HG03442 (cell line): ENCODE measurements around the gene FLII.
"Not testable (repeated sequence)": the region's sequence is repeated elsewhere in the genome, so short reads cannot be mapped to it uniquely, and the experiment has no call there.

Experiments
- ATAC-seq: cut with Tn5 transposase; IDR thresholded peaks from one replicate; pipeline ENCODE4 v1.9.1; 2021; ENCODE audit warnings: mild to moderate bottlenecking, moderate library complexity; ENCODE audit not compliant: unreplicated experiment

The FLII gene

DNA sequence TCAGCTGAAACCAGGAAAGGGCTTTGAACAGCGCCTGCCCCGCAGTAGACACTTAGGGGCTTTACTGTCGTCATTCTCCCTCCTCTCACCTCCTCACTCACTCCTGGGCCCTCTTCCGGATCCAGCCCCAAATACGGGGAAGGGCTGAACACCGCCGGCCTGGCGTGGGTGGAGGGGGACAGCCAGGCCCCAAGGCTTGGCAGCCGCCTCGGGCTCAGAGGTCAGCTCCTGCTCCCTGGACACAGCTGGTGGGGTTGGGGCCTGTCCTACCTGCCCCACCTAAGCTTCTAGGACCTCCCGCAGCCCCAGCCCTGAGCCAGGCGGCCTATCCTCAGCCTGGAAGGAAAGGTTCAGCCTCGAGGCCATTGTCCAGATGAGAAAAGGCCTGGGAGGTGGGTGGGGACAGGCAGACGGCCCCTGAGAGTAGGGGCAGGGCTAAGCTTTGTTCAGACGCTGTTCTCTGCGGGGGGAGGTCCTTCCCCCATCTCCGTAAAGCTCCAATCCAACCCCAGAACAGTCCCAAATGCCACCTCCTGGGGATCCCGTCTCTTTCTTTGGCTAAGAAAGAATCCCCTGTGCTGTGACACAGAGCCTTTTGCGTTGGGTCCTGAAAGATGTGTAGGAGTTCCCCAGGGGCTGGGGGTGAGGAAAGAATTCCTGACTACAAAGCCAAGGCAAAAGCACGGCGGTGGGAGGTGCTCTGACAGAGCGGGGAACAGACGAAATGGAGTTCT, 34.0 kb downstream of the FLII start:
- ATAC-seq = no peak

DNA sequence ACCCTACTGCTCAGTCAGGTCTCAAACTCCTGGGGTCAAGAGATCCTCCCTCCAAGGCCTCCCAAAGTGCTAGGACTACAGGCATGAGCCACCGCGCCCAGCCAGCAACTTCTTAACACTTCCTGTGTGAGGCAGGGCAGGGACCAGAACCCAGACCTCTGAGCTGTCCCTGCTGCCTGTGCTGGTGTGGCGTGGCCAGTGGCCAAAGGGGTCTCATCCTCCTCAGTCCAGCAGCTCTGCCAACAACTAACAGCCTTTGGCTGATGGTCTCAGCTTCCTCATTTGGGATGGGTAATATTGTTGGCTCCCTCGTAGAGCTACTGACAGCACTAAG, 34.5 kb downstream of the FLII start:
- ATAC-seq = no peak

DNA sequence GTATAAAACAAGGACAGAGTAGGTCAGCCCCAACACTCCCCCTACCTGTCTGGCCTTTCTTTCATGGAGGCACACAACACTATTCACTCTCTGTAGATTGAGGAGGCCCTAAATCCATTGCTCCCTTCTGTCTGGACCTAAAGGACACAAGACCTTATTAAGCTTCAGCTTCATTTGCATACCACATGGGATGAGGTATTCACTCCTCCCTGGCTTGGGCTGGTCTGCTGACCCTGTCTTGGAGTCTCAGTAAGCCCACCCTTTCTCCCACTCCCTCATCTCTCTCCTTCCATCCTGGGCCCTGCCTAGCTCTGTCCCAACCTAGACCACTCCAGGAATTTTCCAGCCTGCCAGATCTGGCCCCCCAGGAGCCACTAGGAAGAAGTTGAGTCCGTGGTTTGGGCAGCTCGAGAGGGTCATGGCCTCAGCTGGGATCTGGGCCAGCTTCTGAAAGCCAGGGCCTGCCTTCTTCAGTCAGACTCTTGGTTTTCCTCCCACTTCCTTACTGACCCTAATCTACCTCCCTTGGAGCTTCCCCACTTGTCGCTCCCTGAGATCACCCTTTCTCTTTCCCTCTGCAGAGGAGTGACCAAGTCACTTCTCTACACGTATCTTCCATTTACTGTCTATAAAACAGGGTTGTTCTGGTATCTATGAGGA, 39.7 kb downstream of the FLII start:
- ATAC-seq = no peak

DNA sequence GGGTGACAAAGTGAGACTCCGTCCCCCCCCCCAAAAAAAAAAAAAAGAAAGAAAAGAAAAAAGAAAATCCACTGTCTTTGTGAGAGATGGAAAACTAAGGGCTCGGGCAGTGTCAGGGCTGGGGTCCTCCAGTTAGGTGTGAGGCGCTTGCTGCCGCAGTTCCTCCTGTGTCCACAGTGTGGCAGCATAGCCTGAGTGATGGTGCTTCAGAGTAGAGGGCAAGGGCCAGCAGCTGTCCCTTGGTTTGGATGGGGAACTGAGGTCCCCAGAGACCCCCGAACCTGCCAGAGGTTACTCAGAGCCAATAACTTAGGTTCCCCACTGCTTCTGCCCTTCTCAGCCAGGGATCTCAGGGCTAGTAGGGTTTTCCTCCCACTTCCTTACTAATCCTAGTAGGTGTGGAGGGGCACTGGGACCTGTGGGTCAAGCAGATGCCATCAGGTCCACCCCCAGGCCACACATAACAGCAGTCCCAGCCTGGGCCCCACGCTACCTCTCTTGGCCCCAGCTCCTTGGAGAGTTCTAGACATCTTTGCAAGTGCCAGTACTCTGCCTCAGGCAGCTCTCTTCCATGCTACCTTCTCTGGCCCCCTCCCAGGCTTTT, 41.0 kb downstream of the FLII start:
- no peak for ATAC-seq

DNA sequence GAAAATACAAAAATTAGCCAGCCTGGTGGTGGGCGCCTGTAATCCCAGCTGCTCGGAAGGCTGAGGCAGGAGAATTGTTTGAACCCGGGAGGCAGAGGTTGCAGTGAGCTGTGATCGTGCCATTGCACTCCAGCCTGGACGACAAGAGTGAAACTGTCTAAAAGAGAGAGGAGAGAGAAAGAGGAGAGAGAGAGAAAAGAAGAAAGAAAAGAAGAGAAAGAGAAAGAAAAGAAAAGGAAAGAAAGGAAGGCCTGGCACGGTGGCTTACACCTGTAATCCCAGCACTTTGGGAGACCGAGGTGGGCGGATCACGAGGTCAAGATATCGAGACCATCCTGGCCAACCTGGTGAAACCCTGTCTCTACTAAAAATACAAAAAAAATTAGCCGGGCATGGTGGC, 41.6 kb downstream of the FLII start:
- ATAC-seq = not testable (repeated sequence)

DNA sequence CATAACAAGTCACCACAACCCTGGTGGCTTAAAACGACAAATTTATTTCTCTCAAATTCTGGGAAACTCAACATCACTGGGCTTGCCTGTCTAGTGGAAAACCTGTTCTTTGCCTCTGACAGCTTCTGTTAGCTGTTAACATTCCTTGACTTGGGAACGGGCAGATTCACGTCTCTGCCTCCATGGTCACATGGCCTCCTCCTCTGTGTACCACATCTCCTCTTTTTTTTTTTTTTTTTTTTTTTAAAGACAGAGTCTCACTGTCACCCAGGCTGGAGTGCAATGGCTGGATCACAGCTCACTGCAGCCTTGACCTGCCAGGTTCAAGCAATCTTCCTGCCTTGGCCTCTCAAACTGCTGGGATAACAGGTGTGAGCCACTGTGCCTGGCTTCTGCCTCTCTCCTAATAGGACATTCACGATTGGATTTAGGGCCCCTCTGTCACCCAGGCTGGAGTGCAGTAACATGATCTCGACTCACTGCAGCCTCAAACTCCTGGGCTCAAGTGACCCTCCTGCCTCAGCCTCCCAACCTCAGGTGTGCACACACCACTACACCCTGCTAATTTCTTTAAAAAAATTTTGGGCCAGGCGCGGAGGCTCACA, 44.8 kb downstream of the FLII start:
- ATAC-seq = no peak

DNA sequence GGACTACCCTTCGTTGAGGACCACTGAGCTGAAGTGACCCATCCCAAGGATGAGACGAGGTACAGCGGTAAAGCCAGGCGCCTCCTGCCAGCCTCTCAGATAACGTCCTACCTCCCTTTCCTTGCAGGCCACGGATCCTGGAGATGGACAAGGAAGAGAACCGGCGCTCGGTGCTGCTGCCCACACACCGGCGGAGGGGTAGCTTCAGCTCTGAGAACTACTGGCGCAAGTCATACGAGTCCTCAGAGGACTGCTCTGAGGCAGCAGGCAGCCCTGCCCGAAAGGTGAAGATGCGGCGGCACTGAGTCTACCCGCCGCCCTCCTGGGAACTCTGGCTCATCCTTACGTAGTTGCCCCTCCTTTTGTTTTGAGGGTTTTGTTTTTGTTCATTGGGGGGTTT, 50.4 kb downstream of the FLII start:
- no peak for ATAC-seq

DNA sequence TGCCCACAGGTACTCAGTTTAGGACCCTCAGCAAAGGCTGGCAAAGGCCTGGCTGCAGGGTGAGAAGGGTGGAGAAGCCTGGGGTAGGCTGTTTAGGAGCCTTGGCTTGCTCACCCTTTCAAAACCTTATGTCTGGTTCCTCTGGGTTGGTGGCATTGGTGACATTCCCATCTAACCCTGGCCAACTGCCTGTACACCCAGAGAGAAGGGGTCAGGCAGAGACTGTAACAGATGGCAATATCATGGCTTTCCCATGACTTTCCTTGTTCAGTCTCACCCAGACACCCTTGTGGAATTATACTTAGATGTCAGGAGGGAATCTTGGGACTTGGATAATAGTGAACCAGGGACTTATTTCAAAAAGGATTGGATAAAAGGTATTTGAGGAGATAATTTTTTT, 51.6 kb downstream of the FLII start:
- no peak for ATAC-seq

DNA sequence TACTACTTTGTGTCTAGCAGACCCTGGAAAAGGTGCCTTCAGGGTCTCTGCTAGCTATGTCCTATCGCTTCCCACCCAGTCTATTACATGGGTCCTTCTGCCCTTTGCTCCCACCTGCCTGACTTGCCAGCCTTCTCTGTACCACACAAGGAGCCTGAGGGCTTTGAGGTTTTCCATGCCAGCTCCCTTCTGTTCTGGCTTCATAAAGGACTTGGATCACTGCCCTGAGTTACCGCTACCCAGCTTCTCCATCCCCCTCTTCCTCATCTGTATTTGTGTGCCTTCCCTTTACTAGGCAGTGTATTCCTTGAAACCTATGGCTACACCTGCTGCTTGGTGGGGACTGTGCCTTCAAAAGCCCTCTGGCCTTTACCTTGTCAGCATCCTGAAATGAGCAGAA, 52.7 kb downstream of the FLII start:
- ATAC-seq = no peak

DNA sequence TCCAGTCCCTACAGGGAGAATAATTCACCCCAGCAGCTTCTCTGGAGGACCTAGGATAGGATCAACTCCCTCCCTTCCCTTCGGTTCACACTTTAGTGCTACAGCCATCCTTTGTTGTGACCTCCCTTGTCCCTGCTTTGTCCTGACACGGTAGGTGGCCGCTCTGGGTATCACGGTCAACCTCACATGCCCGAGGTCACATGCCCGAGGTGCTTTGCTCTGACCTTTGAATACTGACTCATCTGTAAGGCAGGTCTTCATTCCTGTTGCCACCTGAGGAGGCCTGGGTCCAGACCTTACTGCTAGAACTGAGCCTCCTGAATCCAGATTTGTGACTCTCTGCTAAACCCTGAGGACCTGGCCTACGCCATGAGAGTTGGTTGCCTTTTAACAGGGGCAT, 55.2 kb downstream of the FLII start:
- ATAC-seq = no peak

DNA sequence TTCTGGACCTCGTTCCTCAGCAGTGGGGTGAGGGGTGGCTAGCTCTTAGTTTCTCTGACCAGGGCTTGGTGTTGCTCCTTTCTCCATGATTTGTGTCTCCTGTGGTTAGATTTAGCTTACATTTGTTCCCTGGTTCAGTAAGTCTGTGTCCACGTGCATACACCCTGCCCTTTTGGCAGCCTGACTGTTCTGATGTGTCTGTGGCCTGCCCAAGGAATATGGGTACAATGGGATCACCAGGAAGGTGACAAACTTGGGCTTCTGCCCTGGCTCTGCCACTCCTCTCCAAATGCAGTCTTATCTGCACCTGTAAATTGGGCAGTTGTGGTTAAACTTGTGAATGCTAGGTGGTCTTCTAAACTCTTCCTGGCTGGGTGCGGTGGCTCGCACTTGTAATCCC, 57.4 kb downstream of the FLII start:
- no peak for ATAC-seq

DNA sequence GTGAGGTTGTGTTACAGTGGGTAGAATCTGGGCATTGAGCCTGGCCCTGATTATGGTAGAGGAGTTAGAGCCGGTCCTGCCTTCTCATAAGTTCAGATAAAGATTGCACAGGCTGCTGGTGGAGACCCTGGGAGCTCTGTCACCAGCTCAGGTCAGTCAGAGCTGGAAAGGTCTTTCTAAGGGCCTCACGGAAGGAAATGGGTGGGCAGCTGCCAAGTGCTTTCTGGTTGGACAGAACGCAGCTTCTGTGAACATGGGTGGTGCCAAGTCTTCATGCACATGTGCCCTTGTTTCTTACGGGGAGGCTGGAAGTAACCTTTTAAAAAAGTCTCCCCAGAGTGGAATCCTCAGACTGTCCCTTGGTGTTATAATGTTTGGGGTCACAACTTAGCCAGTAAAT, 60.0 kb downstream of the FLII start:
- no peak for ATAC-seq

DNA sequence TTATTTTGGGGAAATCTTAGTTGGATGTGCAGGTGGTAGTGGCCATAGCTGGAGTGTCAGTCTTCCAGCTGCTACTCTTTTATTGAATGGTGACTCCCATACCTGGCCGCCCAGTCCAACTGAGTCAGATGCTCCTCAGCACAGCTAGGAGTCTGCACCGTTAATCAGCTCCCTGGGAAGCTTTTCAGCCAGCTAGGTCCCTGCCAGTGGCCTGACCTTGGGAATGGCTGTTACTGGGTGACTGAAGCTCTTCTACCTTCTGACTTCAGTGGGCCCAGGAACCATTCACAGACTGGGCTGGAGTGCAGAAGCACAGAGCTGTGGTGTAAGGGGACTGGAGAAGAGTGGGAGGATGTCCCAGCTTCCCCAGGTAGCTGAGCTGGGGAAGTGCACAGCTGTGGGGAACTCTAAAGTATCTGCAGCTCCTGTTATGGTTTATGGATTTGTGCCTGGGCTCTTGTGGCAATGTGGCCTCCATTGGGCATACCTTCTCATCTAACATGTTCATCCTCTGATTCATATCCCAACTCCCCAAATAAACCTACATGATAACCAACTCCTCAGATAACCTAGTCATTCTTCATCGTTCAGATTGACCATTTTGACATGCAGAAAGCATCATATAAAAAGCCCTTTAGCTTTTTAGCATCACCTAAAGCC, 60.9 kb downstream of the FLII start:
- ATAC-seq = no peak

DNA sequence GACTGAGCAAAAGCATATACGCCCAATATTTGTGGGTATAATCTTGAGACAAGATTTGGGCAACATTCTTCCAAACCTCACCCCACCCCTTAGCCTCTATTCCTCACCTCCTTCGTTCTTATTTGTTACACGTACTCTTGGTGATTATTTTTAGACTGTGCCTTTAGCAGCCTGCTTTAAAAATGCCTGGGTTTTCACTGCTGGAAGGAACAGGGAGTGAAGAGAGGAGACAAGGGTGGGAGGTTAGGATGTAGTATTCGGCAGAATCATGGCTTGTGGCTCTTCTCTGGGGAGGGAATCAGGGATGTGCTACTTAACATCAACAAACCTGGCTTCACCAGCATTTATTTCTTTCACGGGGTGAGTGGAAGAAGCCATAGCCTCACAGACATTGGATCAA, 63.3 kb downstream of the FLII start:
- ATAC-seq = no peak
